Neural cell (in vitro differentiated cells): Measurements from ENCODE around the gene WDR20. TPM values are rescaled to one million over a fixed set of nuclear protein-coding genes. Genes with fewer than 3 reads are reported as not detected.

Experiments
- H2AFZ ChIP-seq: fragments of 200-600, 300-800 bp; sonication (generic), shearing (Covaris generic); 2 replicates; pipeline ENCODE4 v1.6.0; 2014; ENCODE audit warnings: low read depth, mild to moderate bottlenecking, antibody characterized with exemption, low read length, moderate library complexity
- H3F3A ChIP-seq: fragments of 200-600 bp; shearing (Covaris generic); 2 replicates; pipeline ENCODE4 v1.6.1; 2016; ENCODE audit warnings: mild to moderate bottlenecking, moderate library complexity, mixed read lengths, antibody characterized with exemption, low read length; ENCODE audit not compliant: insufficient read depth, poor library complexity, severe bottlenecking
- H3K27ac ChIP-seq: fragments of 200-600, 300-800 bp; sonication (generic), shearing (Covaris generic); 2 replicates; pipeline ENCODE4 v1.5.1; 2014; ENCODE audit warnings: mild to moderate bottlenecking, low read length, moderate library complexity
- H3K27me3 ChIP-seq: fragments of 300-800, 200-600 bp; sonication (generic), shearing (Covaris generic); 2 replicates; pipeline ENCODE4 v1.6.0; 2014; ENCODE audit warnings: mild to moderate bottlenecking, low read depth, low read length, moderate library complexity; ENCODE audit not compliant: insufficient read depth
- H3K36me3 ChIP-seq: fragments of 300-800, 200-600 bp; sonication (generic), shearing (Covaris generic); 2 replicates; pipeline ENCODE4 v1.5.1; 2014; ENCODE audit warnings: mild to moderate bottlenecking, antibody characterized with exemption, low read length, moderate library complexity; ENCODE audit not compliant: insufficient read depth
- H3K4me2 ChIP-seq: fragments of 300-800, 200-600 bp; sonication (generic), shearing (Covaris generic); 2 replicates; pipeline ENCODE4 v1.6.0; 2014; ENCODE audit warnings: mild to moderate bottlenecking, low read length
- H3K4me3 ChIP-seq: fragments of 300-800, 200-600 bp; sonication (generic), shearing (Covaris generic); 2 replicates; pipeline ENCODE4 v1.5.1; 2014; ENCODE audit warnings: mild to moderate bottlenecking, low read length, moderate library complexity
- H3K79me2 ChIP-seq: fragments of 200-600 bp; shearing (Covaris generic); replicated peaks from 2 replicates; pipeline ENCODE4 v1.6.0; 2014; ENCODE audit warnings: mild to moderate bottlenecking, low read length, moderate library complexity; ENCODE audit not compliant: insufficient read depth
- H3K9ac ChIP-seq: fragments of 300-800, 200-600 bp; sonication (generic), shearing (Covaris generic); 2 replicates; pipeline ENCODE4 v1.6.1; 2016; ENCODE audit warnings: mild to moderate bottlenecking, low read length, mixed read lengths
- H3K9me2 ChIP-seq: fragments of 200-600 bp; shearing (Covaris generic); 2 replicates; pipeline ENCODE4 v1.6.1; 2016; ENCODE audit warnings: mild to moderate bottlenecking, low read length, mixed read lengths; ENCODE audit not compliant: insufficient read depth
- H3K9me3 ChIP-seq: fragments of 200-600, 300-800 bp; sonication (generic), shearing (Covaris generic); 2 replicates; pipeline ENCODE4 v1.6.1; 2016; ENCODE audit warnings: mild to moderate bottlenecking, mixed run types, low read length, moderate library complexity, mixed read lengths
- H4K20me1 ChIP-seq: fragments of 200-600 bp; shearing (Covaris generic); 2 replicates; pipeline ENCODE4 v1.6.1; 2016; ENCODE audit warnings: mild to moderate bottlenecking, mixed run types; ENCODE audit not compliant: insufficient read depth
- CTCF ChIP-seq: fragments of 450-650 bp; IDR thresholded peaks from 2 replicates; pipeline ENCODE4 v1.5.1; 2014; ENCODE audit warnings: antibody characterized with exemption, mild to moderate bottlenecking, moderate library complexity; ENCODE audit not compliant: poor library complexity, severe bottlenecking
- EP300 ChIP-seq: fragments of 450-650 bp; conservative IDR thresholded peaks from 2 replicates; pipeline ENCODE4 v1.6.1; 2014; ENCODE audit warnings: antibody characterized with exemption, mild to moderate bottlenecking, moderate library complexity; ENCODE audit not compliant: poor library complexity, severe bottlenecking
- EZH2 ChIP-seq: fragments of 200-600, 300-800 bp; shearing (Covaris generic), sonication (generic); IDR thresholded peaks from 2 replicates; pipeline ENCODE4 v1.6.1; 2014; ENCODE audit warnings: antibody characterized with exemption, low read length, borderline replicate concordance, mild to moderate bottlenecking; ENCODE audit not compliant: insufficient read depth, poor library complexity, severe bottlenecking
- MXI1 ChIP-seq: fragments of 450-650 bp; conservative IDR thresholded peaks from 2 replicates; pipeline ENCODE4 v1.6.1; 2014; ENCODE audit warnings: antibody characterized with exemption, mild to moderate bottlenecking; ENCODE audit not compliant: poor library complexity, severe bottlenecking
- POLR2AphosphoS5 ChIP-seq: IDR thresholded peaks from 2 replicates; pipeline ENCODE4 v1.6.1; 2012
- RAD21 ChIP-seq: fragments of 450-650 bp; conservative IDR thresholded peaks from 2 replicates; pipeline ENCODE4 v1.6.1; 2014; ENCODE audit warnings: antibody characterized with exemption, mild to moderate bottlenecking, moderate library complexity
- REST ChIP-seq: IDR thresholded peaks from 2 replicates; pipeline ENCODE4 v1.6.1; 2012; ENCODE audit warnings: borderline replicate concordance
- SMC3 ChIP-seq: fragments of 450-650 bp; conservative IDR thresholded peaks from 2 replicates; pipeline ENCODE4 v1.6.1; 2014; ENCODE audit warnings: antibody characterized with exemption, mild to moderate bottlenecking, moderate library complexity; ENCODE audit not compliant: poor library complexity
- TAF1 ChIP-seq: IDR thresholded peaks from 2 replicates; pipeline ENCODE4 v1.6.1; 2012; ENCODE audit warnings: low read depth
- polyA plus RNA-seq: library from polyadenylated mRNA; depleted of rRNA; stranded (reverse); fragments of >200 nt; gene quantifications from 2 replicates; pipeline ENCODE4 v1.2.3, GENCODE V29; 2014

The WDR20 gene
- polyA plus RNA-seq, 1 donor from 2014 or later = 28.6 TPM

- H3K9me3 ChIP-seq = no peaks in the 10 kb centered on the region
- H3K4me2 ChIP-seq = peak overlapping the region; percentile 76
- peak overlapping the region; percentile 57 for H3K4me3 ChIP-seq
Observed at GRCh38 chr14:102182936-102183619, 43.4 kb downstream of the WDR20 start.

GRCh38 chr14:102183886-102184285 lies 44.2 kb downstream of the WDR20 start:
- Histone ChIP-seq H3K36me3 (no peaks in the 10 kb centered on the region), H3K4me2 (peak overlapping the region; percentile 76), H3K79me2 (peaks cover 36% of the 10 kb centered on the region), H3K9ac (peak overlapping the region; percentile 56), H3K27me3 (no peaks in the 10 kb centered on the region), H3K9me3 (no peaks in the 10 kb centered on the region), H4K20me1 (no peaks in the 10 kb centered on the region), H3K9me2 (no peaks in the 10 kb centered on the region), H3F3A (peaks cover 10% of the 10 kb centered on the region), H3K27ac (peak overlapping the region; percentile 90), H3K4me3 (peak overlapping the region; percentile 57), H2AFZ (no peak overlapping the region)
- no peak for TF ChIP-seq SMC3
- TF ChIP-seq RAD21 = no peak
- TF ChIP-seq MXI1 = no peak
- no peak for TF ChIP-seq EP300
- TF ChIP-seq POLR2AphosphoS5 = no peak
- no peak for TF ChIP-seq TAF1
- no peak for TF ChIP-seq CTCF
- no peak for TF ChIP-seq REST
- TF ChIP-seq EZH2 = no peak

More at GRCh38 chr14:102182936-102183619, 43.4 kb downstream of the WDR20 start:
- Histone ChIP-seq H3K9me2 (no peaks in the 10 kb centered on the region), H3K27me3 (no peaks in the 10 kb centered on the region), H3K36me3 (no peaks in the 10 kb centered on the region), H3K9ac (peak overlapping the region; percentile 56), H3F3A (peaks cover 10% of the 10 kb centered on the region), H3K27ac (peak overlapping the region; percentile 90), H3K79me2 (peaks cover 32% of the 10 kb centered on the region), H4K20me1 (no peaks in the 10 kb centered on the region), H2AFZ (no peak overlapping the region)
- no peak for TF ChIP-seq MXI1
- TF ChIP-seq CTCF = no peak
